Endodermal cell (in vitro differentiated cells): ENCODE data around the gene LMF2. TPM values are rescaled to one million over a fixed set of nuclear protein-coding genes. Genes with fewer than 3 reads are reported as not detected.
A peak's percentile ranks its signal among the peaks of the same experiment; 100 is the strongest.

ENCODE experiments used
- DNase-seq: peaks from one replicate; pipeline ENCODE4 v3.0.0-alpha.2; 2017
- H3K27ac ChIP-seq: 2 replicates; pipeline ENCODE4 v1.5.1; 2013; ENCODE audit warnings: mild to moderate bottlenecking, low read depth, low read length, moderate library complexity
- H3K27me3 ChIP-seq: 2 replicates; pipeline ENCODE4 v1.6.1; 2013; ENCODE audit warnings: mild to moderate bottlenecking, low read length, moderate library complexity; ENCODE audit not compliant: insufficient read depth, control insufficient read depth, poor library complexity, severe bottlenecking
- H3K36me3 ChIP-seq: 2 replicates; pipeline ENCODE4 v1.7.0; 2013; ENCODE audit warnings: mild to moderate bottlenecking, low read length, moderate library complexity; ENCODE audit not compliant: control insufficient read depth, insufficient read depth
- H3K4me1 ChIP-seq: one replicate; pipeline ENCODE4 v1.7.0; 2013; ENCODE audit warnings: low read length; ENCODE audit not compliant: control insufficient read depth, insufficient read depth
- H3K4me3 ChIP-seq: 2 replicates; pipeline ENCODE4 v1.5.1; 2013; ENCODE audit warnings: mild to moderate bottlenecking, low read length, moderate library complexity
- H3K9ac ChIP-seq: 2 replicates; pipeline ENCODE4 v1.6.1; 2013; ENCODE audit warnings: mild to moderate bottlenecking, low read length, moderate library complexity; ENCODE audit not compliant: poor library complexity, severe bottlenecking; ENCODE audit errors: extremely low read depth
- H3K9me3 ChIP-seq: 2 replicates; pipeline ENCODE4 v1.6.1; 2013; ENCODE audit warnings: mild to moderate bottlenecking, low read length, moderate library complexity; ENCODE audit not compliant: control insufficient read depth
- H3K27ac Mint-ChIP-seq: 2 replicates; pipeline ENCODE4 v1.8.0; 2020; ENCODE audit warnings: mixed read lengths
- H3K27me3 Mint-ChIP-seq: 2 replicates; pipeline ENCODE4 v1.8.0; 2021; ENCODE audit warnings: mild to moderate bottlenecking, mixed read lengths; ENCODE audit not compliant: insufficient read depth
- H3K36me3 Mint-ChIP-seq: 2 replicates; pipeline ENCODE4 v1.8.0; 2020; ENCODE audit warnings: low read depth, mixed read lengths
- H3K4me1 Mint-ChIP-seq: 2 replicates; pipeline ENCODE4 v1.8.0; 2020; ENCODE audit warnings: mixed read lengths
- H3K4me3 Mint-ChIP-seq: 2 replicates; pipeline ENCODE4 v1.8.0; 2020; ENCODE audit warnings: mild to moderate bottlenecking, moderate library complexity, mixed read lengths
- H3K9me3 Mint-ChIP-seq: 2 replicates; pipeline ENCODE4 v1.8.0; 2020; ENCODE audit warnings: mild to moderate bottlenecking, mixed read lengths
- CTCF ChIP-seq: fragments of 200-600 bp; sonication (generic); conservative IDR thresholded peaks from 2 replicates; pipeline ENCODE4 v1.5.0; 2021; ENCODE audit warnings: antibody characterized with exemption, mild to moderate bottlenecking
- WGBS, 2 experiments: methylation state at CpG; one replicate each; pipeline versions ENCODE4 v1.1.5 to v1.1.7; 2013; ENCODE audit warnings: missing lambda C conversion rate in 2 of 2, mixed read lengths in 1 of 2; ENCODE audit not compliant: insufficient coverage in 1 of 2, insufficient read length in 1 of 2; 5-methylcytosine and 5-hydroxymethylcytosine counted together
- total RNA-seq, 2 donors: library from RNA; stranded (reverse); fragmentation: NEBNext Ultra II Directional in 1 of 2; extraction: Animal tissue kit (Norgen Biotek cat#: 25700) in 1 of 2; gene quantifications; 2 replicates in 1 of 2; 3 replicates in 1 of 2; pipeline ENCODE4 v1.2.1, GENCODE V29; 2021

The LMF2 gene
- total RNA-seq, 2 donors from 2014 or later: 58.8 to 65.2 TPM

DNA sequence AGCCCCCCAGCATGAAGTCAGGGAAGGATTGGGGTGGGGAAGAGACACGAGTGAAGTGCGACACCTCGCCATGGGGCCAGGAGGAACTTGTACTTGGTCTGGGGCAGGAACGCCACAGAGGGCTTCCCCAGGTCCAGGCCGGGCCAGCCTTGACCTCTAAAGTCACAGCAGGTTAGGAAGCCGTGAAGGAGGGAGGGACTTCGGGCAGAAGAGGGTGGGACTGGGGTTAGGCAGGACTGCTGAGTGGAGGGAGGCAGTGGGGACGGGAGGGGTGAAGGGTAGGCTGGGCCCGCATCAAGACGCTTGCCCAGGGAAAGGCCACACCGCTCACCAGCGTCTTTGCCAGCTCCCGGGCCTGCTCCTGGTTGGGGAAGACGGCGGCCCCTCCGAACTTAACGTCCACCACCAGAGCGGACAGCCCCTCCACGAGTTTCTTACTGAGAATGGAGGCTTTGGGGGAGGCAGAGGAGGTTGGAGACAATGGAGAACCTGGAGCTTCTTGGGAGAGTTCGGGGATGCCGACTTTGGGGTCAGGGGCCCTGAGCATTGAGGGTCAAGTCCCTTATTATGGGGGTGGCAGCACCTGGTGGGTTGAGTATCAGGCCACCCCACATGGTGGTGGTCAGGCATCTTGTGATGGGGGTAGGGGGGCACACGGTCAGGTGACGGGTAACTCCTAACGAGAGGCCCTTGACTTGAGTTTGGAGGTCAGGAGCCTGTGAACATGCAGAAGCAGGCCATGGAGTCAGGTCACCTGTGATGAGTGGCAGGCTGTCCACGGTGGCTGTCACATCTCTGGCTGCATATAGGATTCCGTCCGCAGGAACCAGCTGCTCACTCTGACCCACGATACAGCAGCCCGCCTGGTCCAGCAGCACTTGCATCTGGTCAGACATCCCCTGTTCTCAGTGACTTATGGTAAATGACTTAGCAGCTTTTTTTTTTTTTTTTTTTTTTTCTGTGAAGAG lies 19.6 kb upstream of the LMF2 start:
- no peaks in the 10 kb centered on the region for H3K4me1 ChIP-seq
- no peak for TF ChIP-seq CTCF
- peak overlapping the region; percentile 88 for H3K4me3 ChIP-seq
- no peaks in the 10 kb centered on the region for H3K9me3 ChIP-seq
- peaks cover 9% of the 10 kb centered on the region for H3K4me1 Mint-ChIP-seq
- H3K36me3 ChIP-seq: peaks cover 10% of the 10 kb centered on the region
- peaks cover 5% of the 10 kb centered on the region for H3K36me3 Mint-ChIP-seq
- 53 to 59% methylated on average over 20 to 29 of the region's 29 CpGs for WGBS, 2 experiments
- DNase-seq: peak; percentile 90
- no peaks in the 10 kb centered on the region for H3K9me3 Mint-ChIP-seq
- peaks cover 42% of the 10 kb centered on the region for H3K27me3 ChIP-seq
- peak overlapping the region; percentile 70 for H3K4me3 Mint-ChIP-seq
- peaks cover 42% of the 10 kb centered on the region for H3K27me3 Mint-ChIP-seq
- no peak overlapping the region for H3K27ac ChIP-seq
- H3K27ac Mint-ChIP-seq: no peak overlapping the region
- H3K9ac ChIP-seq: no peak overlapping the region

GRCh38 chr22:50526108-50526833 lies 18.8 kb upstream of the LMF2 start:
- peak; percentile 71 for TF ChIP-seq CTCF
- Mint-ChIP-seq H3K36me3 (peaks cover 5% of the 10 kb centered on the region), H3K9me3 (no peaks in the 10 kb centered on the region), H3K27ac (no peak overlapping the region), H3K27me3 (peaks cover 40% of the 10 kb centered on the region), H3K4me1 (peaks cover 9% of the 10 kb centered on the region), H3K4me3 (peak overlapping the region; percentile 70)
- Histone ChIP-seq H3K9me3 (no peaks in the 10 kb centered on the region), H3K27ac (peak overlapping the region; percentile 87), H3K4me1 (no peaks in the 10 kb centered on the region), H3K36me3 (peaks cover 12% of the 10 kb centered on the region), H3K27me3 (peaks cover 34% of the 10 kb centered on the region), H3K9ac (peak overlapping the region; percentile 25), H3K4me3 (peak overlapping the region; percentile 88)
- WGBS, 2 experiments: 2 to 3% methylated on average over 24 to 77 of the region's 77 CpGs
- DNase-seq: peak; percentile 88

- Mint-ChIP-seq H3K4me3 (peak overlapping the region; percentile 70), H3K4me1 (peaks cover 9% of the 10 kb centered on the region), H3K27ac (no peak overlapping the region), H3K9me3 (no peaks in the 10 kb centered on the region), H3K36me3 (peaks cover 8% of the 10 kb centered on the region), H3K27me3 (peaks cover 36% of the 10 kb centered on the region)
- Histone ChIP-seq H3K27me3 (peaks cover 29% of the 10 kb centered on the region), H3K36me3 (peaks cover 16% of the 10 kb centered on the region), H3K9ac (no peak overlapping the region), H3K4me1 (no peaks in the 10 kb centered on the region), H3K4me3 (peak overlapping the region; percentile 88), H3K9me3 (no peaks in the 10 kb centered on the region), H3K27ac (peak overlapping the region; percentile 87)
- WGBS, 2 experiments: 0% methylated on average over 5 to 33 of the region's 33 CpGs
- no peak for DNase-seq
- TF ChIP-seq CTCF: no peak
Observed at GRCh38 chr22:50525858-50526107, 18.3 kb upstream of the LMF2 start.
